GM21717 (cell line): ENCODE data around the gene TTN.

Experiments
- ATAC-seq: cut with Tn5 transposase; IDR thresholded peaks from one replicate; pipeline ENCODE4 v1.9.1; 2021; ENCODE audit warnings: mild to moderate bottlenecking, moderate library complexity; ENCODE audit not compliant: unreplicated experiment

Gene TTN

GRCh38 chr2:178807227-178808008, at the start of gene TTN:
Gene TTN (minus strand): TSS chr2:178807423. CDS start chr2:178804642, 2,781 bp downstream.
- no peak for ATAC-seq

GRCh38 chr2:178855151-178855550, 47.9 kb upstream of the TTN start:
- ATAC-seq, result no peak

- no peak for ATAC-seq
These were observed 41.1 kb upstream of the TTN start for GRCh38 chr2:178848335-178848734.

- ATAC-seq, result no peak
These were observed 39.2 kb upstream of the TTN start for GRCh38 chr2:178846458-178846802.

- ATAC-seq, result no peak
These were observed 38.6 kb upstream of the TTN start for GRCh38 chr2:178845566-178846457.

GRCh38 chr2:178844701-178845100, 37.5 kb upstream of the TTN start:
- no peak for ATAC-seq

- ATAC-seq, result no peak
These were observed 37.0 kb upstream of the TTN start for GRCh38 chr2:178844269-178844668.

- ATAC-seq, result no peak
These were observed 36.5 kb upstream of the TTN start for GRCh38 chr2:178843697-178844096.

- no peak for ATAC-seq
These were observed 29.6 kb upstream of the TTN start for GRCh38 chr2:178836807-178837206.

- ATAC-seq, result no peak
These were observed 26.9 kb upstream of the TTN start for GRCh38 chr2:178834086-178834485.

GRCh38 chr2:178833382-178833781, 26.2 kb upstream of the TTN start:
- no peak for ATAC-seq

GRCh38 chr2:178830451-178830850, 23.2 kb upstream of the TTN start:
- ATAC-seq, result no peak

GRCh38 chr2:178829981-178830380, 22.8 kb upstream of the TTN start:
- no peak for ATAC-seq

- no peak for ATAC-seq
These were observed 22.2 kb upstream of the TTN start for GRCh38 chr2:178829299-178829960.

GRCh38 chr2:178828486-178828881, 21.3 kb upstream of the TTN start:
- ATAC-seq, result no peak

GRCh38 chr2:178827739-178828485, 20.7 kb upstream of the TTN start:
- no peak for ATAC-seq

GRCh38 chr2:178827111-178827510, 19.9 kb upstream of the TTN start:
- no peak for ATAC-seq

GRCh38 chr2:178825183-178825582, 18.0 kb upstream of the TTN start:
- no peak for ATAC-seq

GRCh38 chr2:178824181-178824580, 17.0 kb upstream of the TTN start:
- no peak for ATAC-seq

- peak; percentile 98 for ATAC-seq
These were observed 12.8 kb upstream of the TTN start for GRCh38 chr2:178819992-178820391.
